HFFc6 (cell line): ENCODE results near the gene STAB1. TPM values are rescaled to one million over a fixed set of nuclear protein-coding genes. Genes with fewer than 3 reads are reported as not detected.

Experiments
- DNase-seq: peaks from one replicate; pipeline ENCODE4 v3.0.0-alpha.2; 2018
- H3K27ac Mint-ChIP-seq: 2 replicates; pipeline ENCODE4 v1.8.0; 2020; ENCODE audit warnings: mild to moderate bottlenecking, mixed read lengths
- H3K27me3 Mint-ChIP-seq: 2 replicates; pipeline ENCODE4 v1.8.0; 2021; ENCODE audit warnings: mild to moderate bottlenecking, moderate library complexity, mixed read lengths; ENCODE audit not compliant: insufficient read depth
- H3K36me3 Mint-ChIP-seq: 2 replicates; pipeline ENCODE4 v1.8.0; 2021; ENCODE audit warnings: low read depth, mixed read lengths
- H3K4me1 Mint-ChIP-seq: 2 replicates; pipeline ENCODE4 v1.8.0; 2020; ENCODE audit warnings: low read depth, mixed read lengths
- H3K4me3 Mint-ChIP-seq: 2 replicates; pipeline ENCODE4 v1.8.0; 2020; ENCODE audit warnings: mild to moderate bottlenecking, moderate library complexity, mixed read lengths
- H3K9me3 Mint-ChIP-seq: 2 replicates; pipeline ENCODE4 v1.8.0; 2020; ENCODE audit warnings: mild to moderate bottlenecking, mixed read lengths
- total RNA-seq, 6 experiments: library from RNA; stranded (reverse); fragmentation: NEBNext Ultra II Directional; extraction: Animal tissue kit (Norgen Biotek cat#: 25700); gene quantifications; 2 replicates in 1 of 6; 3 replicates in 5 of 6; pipeline ENCODE4 v1.2.3, GENCODE V29; 2021
- TF ChIP-seq, protein P1 (sequence below): fragments of 200-600 bp; sonication (generic); IDR thresholded peaks from 2 replicates; pipeline ENCODE4 v1.5.0; 2021; ENCODE audit warnings: antibody characterized with exemption, mild to moderate bottlenecking

Gene STAB1
- total RNA-seq, 6 experiments from 2014 or later = not detected

DNA sequence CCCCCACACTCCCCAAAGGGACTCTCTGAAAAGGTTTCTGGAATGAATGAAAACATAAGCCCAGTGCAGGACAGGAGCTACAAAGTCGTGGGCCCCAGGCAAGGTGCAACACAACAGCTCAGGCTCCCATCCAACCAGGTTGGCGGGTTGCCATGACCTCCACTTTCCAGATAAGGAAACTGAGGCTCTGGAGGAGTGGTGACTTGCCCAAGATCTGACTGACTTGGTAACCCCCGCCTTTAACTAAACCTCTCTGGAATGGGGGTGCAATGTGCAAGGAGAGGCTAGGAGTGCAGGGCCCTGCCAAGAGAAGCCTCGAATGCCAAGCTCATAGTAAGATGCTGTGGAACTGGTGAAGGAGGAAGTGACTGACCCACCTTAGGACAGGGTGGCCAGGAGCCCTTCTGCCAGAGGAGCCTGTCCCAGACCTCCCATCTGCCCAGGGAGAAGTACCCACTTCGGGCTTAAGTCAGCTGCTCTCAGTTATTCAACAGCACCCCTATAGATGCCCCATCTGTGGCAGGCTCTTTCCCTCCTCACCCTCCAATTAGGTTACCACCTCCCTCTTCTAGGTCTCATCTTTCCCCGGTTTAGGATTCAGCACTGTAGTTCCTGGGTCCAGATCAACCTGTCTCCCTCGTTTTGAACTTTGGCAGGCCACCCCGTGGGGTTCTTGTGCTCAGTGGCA is 40.7 kb upstream of the STAB1 start:
- DNase-seq = no peak
- peaks cover 7% of the 10 kb centered on the region for H3K27me3 Mint-ChIP-seq
- peaks cover 13% of the 10 kb centered on the region for H3K36me3 Mint-ChIP-seq
- H3K9me3 Mint-ChIP-seq = no peaks in the 10 kb centered on the region
- H3K27ac Mint-ChIP-seq = peak overlapping the region; percentile 88
- H3K4me1 Mint-ChIP-seq = peaks cover 27% of the 10 kb centered on the region
- TF ChIP-seq, protein P1, sequence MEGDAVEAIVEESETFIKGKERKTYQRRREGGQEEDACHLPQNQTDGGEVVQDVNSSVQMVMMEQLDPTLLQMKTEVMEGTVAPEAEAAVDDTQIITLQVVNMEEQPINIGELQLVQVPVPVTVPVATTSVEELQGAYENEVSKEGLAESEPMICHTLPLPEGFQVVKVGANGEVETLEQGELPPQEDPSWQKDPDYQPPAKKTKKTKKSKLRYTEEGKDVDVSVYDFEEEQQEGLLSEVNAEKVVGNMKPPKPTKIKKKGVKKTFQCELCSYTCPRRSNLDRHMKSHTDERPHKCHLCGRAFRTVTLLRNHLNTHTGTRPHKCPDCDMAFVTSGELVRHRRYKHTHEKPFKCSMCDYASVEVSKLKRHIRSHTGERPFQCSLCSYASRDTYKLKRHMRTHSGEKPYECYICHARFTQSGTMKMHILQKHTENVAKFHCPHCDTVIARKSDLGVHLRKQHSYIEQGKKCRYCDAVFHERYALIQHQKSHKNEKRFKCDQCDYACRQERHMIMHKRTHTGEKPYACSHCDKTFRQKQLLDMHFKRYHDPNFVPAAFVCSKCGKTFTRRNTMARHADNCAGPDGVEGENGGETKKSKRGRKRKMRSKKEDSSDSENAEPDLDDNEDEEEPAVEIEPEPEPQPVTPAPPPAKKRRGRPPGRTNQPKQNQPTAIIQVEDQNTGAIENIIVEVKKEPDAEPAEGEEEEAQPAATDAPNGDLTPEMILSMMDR = no peak
- peak overlapping the region; percentile 99 for H3K4me3 Mint-ChIP-seq

DNA sequence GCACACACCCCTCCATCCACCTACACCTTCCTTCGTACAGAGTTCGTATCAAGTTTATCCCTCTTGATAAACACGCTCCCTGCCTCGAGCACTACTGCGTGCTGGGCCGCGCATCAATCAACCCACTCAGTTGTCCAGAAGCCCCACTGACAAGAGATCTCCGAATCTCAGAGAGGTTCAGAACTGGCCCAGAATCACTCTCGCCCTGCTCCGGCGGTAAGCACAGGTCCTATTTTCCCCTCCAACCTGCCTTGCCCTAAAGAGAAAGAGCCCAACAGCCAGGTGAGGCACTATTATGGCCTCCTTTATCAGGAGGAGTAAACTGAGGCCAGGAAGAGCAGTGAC is 40.2 kb upstream of the STAB1 start:
- H3K27ac Mint-ChIP-seq = peak overlapping the region; percentile 88
- peaks cover 27% of the 10 kb centered on the region for H3K4me1 Mint-ChIP-seq
- TF ChIP-seq, protein P1 = no peak
- H3K36me3 Mint-ChIP-seq = peaks cover 14% of the 10 kb centered on the region
- DNase-seq = no peak
- peaks cover 7% of the 10 kb centered on the region for H3K27me3 Mint-ChIP-seq
- no peaks in the 10 kb centered on the region for H3K9me3 Mint-ChIP-seq
- H3K4me3 Mint-ChIP-seq = peak overlapping the region; percentile 99

DNA sequence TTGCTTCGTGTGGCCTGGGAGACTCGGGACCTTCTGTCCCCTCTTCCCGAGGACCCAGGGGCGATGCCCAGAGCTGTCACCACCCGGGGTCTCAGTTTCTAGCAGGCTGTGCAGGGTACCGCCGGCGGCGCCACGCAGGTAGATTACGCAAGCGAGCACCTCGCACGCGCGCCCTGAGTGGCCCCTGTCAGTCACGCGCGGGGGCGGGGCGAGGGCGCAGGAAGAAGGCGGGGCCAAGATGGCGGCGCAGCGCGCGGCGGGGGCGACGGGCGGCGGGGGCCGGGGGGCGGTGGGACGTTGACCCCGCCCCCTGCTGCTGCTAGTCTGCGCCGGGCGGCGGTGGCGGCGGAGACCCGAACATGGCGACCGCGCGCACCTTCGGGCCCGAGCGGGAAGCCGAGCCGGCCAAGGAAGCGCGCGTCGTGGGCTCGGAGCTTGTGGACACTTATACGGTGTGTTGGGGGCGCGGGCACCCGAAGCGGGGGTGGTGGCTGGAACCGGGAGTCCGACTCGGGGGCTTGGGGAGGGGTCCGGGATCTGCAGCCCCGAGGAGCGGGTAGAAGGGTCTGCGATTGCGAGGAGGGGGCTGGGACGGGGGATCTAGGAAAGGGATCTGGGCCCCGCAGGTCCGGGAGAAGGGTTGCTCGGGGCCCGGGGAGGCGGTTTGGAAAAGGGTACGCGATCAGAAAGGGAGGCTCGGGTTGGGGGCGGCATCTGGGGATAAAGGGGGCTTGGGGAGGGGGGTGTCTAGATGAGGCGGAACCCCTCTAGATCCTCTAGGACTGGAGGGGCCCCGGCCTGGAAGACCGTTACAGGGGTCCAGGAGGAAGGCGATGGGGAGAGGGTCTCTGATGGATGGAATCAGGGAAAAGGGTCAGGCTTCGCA is 39.6 kb upstream of the STAB1 start, which contains the start of gene NISCH:
TSS of gene NISCH (plus strand) at position 322 of the 886 bp plus-strand sequence. CDS start at position 360, 38 bp downstream.
- H3K27me3 Mint-ChIP-seq = peaks cover 7% of the 10 kb centered on the region
- peak; percentile 61 for DNase-seq
- peak within 1 kb of the TSS; percentile 99 for H3K4me3 Mint-ChIP-seq
- H3K27ac Mint-ChIP-seq = peak within 1 kb of the TSS; percentile 92
- no peaks in the 10 kb centered on the region for H3K9me3 Mint-ChIP-seq
- peaks cover 27% of the 10 kb centered on the region for H3K4me1 Mint-ChIP-seq
- peaks cover 20% of the 10 kb centered on the region for H3K36me3 Mint-ChIP-seq
- TF ChIP-seq, protein P1 = no peak

DNA sequence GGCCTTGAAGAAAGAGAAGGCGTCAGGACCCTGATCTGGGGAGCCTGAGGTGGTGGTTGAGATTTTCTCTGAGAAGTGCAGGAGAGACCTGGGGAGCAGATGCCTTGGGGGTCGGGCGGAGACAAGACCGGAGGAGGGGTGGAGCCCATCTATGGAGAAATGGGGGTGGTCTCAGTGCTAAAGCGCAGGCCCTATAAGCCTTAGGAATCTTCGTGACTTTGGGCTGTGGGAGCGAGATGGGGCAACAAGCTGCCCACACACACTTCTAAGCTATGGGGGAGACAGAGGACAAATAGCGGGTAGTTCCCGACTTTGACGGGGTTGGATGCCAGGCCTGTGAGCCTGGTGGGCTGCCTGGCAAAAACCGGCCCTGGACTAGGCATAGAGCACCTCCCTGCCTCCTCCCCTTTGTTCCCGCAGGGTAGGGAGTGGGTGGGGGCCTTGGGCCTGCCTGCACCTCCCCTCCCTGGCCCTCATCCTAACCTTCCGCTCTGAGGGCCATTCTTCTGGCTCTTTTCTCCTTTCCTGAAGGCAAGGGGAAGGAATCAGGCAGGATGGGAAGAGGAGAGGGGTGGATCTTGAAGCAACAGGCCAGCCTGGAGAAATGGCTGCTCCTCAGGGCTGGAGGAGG is 38.9 kb upstream of the STAB1 start:
- H3K4me3 Mint-ChIP-seq = peak overlapping the region; percentile 99
- H3K36me3 Mint-ChIP-seq = peaks cover 24% of the 10 kb centered on the region
- H3K27ac Mint-ChIP-seq = peak overlapping the region; percentile 92
- H3K27me3 Mint-ChIP-seq = peaks cover 7% of the 10 kb centered on the region
- H3K9me3 Mint-ChIP-seq = no peaks in the 10 kb centered on the region
- peaks cover 32% of the 10 kb centered on the region for H3K4me1 Mint-ChIP-seq
- DNase-seq = no peak
- TF ChIP-seq, protein P1 = no peak

DNA sequence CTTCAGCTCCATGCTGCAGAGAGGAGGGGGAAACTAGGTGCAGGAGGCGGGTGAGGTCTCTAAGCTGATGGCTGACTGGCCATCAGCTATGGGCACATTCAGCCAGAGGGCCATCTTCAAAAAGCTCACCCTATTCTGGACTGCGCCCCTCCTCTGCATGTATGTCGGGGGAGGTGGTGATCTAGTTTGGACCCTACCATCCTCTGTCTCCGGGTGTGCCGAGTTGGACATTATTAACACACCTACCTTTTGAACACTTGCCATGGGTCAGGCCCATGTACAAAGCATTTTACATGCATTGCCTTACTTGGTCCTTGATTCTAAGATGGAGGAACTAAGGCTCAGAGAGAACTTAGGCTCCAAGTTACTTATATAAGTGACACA is 38.3 kb upstream of the STAB1 start:
- Mint-ChIP-seq H3K4me3 (peak overlapping the region; percentile 99), H3K9me3 (no peaks in the 10 kb centered on the region), H3K4me1 (peaks cover 32% of the 10 kb centered on the region), H3K27me3 (peaks cover 7% of the 10 kb centered on the region), H3K36me3 (peaks cover 25% of the 10 kb centered on the region), H3K27ac (peak overlapping the region; percentile 92)
- TF ChIP-seq, protein P1 = no peak
- no peak for DNase-seq
